HG03432 (cell line): ENCODE data around the gene EHHADH.

Experiments used
- ATAC-seq: cut with Tn5 transposase; IDR thresholded peaks from one replicate; pipeline ENCODE4 v1.9.1; 2021; ENCODE audit warnings: mild to moderate bottlenecking, moderate library complexity; ENCODE audit not compliant: unreplicated experiment

The EHHADH gene

DNA sequence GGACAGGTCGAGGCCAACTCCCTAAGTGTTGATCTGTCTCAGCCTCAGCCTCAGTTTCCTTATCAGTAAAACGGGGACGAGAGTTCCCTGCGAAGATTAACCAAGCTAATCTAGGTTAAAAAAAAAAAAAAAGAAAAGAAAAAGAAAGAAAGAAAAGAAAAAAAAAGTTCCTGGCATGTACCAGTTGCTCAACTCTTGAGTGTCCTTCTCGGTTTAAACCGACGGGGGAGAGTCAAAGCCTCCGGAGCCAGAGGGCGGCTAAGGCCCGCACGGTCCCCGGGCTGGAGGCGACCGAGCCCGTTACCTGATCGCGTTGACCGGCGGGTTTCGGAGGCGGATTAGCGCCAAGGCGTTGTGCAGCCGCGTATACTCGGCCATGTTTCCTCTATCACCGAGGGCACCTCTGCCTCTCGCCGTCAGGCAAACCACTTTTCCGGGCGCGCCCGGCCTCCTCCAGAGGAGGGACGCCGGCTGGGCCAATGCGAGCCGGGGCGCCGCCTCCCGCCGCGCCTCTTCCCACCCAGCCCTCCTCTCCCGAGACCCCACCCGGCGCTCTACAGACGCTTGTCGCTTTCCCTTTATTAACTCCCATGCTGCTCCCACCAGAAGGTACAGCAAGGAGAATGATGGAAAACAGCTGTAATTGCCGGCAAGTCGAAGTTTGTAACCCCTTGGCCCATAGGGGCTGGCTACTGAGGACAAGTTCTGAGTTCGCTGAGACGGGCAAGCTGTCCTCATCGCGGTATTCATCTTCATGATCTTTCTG, at the start of gene EHHADH:
EHHADH (minus strand) TSS at position 405 of the 766 bp plus-strand sequence; CDS start at position 378, 27 bp downstream.
- ATAC-seq = peak; percentile 53

DNA sequence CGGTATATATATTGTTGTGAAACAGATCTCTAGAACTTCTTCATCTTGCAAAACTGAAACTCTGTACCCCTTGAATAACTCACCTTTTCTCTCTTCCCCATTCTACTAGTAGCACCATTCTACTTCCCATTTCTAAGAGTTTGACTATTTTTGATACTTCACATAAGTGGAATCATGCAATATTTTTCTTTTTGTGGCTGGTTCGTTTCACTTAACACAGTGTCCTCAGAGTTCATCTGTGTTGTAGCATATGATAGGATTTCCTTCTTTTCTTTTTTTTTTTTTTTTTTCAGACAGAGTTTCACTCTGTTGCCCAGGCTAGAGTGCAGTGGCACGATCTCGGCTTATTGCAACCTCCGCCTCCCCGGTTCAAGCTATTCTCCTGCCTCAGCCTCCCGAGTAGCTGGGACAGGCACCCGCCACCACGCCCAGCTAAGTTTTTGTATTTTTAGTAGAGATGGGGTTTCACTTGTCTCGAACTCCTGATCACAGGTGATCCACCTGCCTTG, 46.1 kb upstream of the EHHADH start:
- ATAC-seq = peak; percentile 70

DNA sequence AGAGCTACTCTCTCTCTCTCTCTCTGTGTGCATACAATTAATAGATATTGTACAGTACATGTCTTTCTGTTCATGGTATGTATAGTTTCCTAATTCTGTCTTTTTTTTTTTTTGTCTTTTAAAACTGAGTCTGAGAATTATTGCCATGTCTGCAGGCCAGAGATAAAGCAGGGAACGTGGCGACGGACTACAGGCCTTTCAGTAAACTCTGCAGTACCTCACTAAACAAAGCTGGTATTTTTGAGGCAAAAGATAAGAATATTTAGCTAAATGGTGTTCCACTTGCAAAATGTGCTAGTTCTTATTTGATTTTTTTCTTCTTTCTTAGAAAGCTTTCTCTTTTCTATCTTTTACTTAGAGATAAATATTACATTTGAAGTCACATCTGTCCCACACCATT, 44.0 kb upstream of the EHHADH start:
- ATAC-seq = no peak

DNA sequence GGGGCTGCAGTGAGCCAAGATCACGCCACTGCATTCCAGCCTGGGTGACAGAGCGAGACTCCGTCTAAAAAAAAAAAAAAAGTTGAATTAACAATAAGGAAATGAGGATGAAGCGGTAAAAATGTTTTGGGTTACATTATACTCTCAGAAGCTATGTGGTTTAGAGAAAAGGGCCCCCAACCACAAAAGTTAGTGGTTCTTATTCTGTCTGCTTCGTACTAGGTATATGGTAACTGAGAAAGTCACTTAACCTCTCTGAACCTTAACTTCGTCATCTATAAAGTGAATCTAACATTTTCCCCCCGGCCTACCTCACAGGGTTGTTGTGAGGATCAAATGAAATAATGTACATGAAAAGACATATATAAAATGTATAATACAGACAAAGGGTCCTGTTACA, 38.4 kb upstream of the EHHADH start:
- no peak for ATAC-seq

DNA sequence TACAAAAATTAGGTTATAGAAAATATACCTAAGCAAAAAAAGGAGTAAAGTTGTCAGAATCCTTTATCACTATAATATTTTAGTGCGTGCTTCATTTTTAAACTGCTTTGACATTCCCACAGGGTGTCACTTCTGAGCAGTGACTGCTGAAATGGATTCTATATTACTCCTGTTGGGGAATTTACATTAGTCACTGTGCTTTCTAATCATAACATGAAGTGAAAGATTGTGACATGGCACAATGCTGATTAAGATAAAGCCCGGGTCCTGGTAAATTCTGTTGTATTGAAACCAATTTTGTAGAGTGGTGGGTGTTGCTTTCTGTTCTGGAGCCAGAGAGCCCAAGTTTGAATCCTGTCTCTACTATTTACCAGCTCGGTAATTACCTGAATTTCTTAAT, 36.4 kb upstream of the EHHADH start:
- no peak for ATAC-seq

DNA sequence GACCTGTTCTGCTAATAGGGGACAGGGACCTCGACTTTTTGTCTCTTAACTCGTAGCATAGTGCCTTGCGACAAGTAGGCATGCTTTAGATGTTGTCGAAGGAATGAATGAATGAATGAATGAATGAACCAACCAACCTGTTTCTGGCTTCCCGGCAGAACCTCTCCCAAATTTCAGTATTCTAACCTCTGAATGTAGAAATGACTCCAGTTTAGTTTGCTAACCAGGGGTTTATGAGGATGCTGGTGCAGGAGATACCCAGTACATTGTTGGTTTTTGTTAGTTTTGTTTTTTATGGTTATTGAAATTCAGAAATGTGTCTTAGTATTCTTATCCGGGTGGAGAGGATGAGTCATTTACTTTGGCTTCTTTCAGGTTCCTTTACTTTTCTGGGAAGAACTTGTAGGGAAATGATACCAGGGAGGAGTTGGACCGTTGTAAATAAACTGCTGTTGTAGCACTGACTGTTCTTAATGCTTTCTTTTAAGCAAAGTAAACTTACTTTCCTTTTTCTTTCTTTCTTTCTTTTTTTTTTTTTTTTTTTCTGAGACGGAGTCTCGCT, 29.6 kb upstream of the EHHADH start:
- no peak for ATAC-seq

DNA sequence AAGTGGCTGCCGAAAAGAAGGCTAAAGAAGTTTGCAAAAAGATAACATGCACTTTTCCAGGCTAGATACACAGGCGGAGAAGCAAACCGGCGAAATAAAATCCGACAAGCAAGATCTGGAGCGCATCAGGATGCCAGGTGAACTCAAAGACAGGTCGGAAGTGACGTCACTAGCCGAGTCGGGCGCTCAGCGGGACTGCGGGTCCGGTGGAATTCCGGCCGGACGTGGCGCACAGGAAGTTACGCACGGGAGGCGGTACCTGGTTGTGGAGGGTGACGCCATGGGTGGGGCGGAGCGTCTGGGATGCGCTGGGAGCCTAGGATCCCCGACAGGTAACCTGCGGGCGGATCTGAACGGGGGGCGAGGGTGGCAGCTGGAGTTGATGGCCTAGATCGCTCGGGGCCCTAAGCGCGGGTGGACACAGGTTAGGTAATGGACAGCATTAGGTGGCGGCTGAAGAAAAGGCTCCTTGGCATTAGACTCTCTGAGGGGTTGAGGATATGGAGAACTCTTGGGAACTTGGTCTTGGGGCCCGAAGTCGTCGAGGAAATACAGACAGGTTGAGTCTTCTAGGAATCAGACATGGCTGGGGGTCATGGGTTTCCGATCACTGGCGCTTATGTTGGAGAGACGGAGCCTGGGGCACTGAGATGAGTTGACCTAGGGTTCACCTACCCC, 29.0 kb upstream of the EHHADH start:
- peak; percentile 99 for ATAC-seq

DNA sequence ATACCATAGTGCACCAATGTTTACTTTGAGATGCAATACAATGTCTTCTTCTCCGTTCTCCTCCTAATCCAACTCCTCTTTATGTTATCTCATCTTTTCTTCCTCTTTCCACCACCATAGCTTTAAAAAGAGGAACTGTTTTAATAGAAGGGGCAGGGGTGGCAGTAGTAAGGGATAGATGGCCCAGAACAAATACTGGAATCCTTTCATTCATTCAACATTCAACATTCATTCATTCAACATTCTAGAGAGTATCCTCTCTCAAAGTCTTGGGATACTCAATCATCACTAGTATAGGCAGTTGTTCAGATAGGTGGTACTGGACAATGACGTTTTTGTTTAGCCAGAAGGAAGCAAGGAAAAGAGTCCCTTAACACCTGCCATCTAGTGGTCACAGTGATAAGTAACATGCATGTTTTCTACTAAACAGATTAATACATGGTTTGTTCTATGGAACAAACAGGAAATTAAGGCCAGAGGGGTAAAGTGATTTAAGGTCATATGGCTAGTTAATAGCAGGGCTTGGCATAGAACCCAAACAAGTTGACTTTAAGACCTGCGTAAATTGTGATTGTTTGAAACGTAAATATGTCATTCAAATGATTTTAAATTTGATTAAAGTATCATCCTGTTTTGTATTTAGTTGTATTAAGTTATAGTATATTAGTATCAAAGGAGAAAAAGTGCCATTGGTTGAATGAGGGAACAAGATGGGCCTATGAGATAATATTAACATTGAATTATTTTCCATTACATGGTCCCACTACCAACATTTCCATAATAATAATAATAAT, 26.9 kb upstream of the EHHADH start:
- ATAC-seq = no peak

DNA sequence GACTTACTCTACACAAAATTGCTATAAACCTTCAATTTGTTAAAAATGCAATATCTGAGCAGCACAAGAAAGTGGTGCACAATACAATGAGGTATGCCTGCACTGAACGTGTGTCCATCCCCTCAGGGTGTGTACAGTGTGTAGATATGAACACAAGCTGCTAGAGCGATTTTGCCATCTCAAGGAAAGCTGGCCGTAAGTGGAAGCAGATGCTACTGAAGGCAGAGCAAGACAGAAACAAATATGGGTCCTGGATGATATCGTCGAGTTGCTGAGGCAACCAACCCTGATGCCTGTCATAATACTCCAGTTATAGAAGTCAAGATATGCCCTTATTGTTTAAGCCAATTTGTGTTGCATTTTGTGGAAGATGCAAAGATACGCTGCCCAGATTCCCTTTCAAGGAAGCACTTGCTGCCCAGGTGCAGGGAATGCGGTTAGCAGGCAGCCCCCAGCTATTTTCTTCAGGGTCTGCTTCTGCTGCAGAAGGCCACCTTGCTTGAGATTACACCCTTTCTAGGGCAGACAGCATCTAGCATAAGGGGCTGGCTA, 25.8 kb upstream of the EHHADH start:
- no peak for ATAC-seq

DNA sequence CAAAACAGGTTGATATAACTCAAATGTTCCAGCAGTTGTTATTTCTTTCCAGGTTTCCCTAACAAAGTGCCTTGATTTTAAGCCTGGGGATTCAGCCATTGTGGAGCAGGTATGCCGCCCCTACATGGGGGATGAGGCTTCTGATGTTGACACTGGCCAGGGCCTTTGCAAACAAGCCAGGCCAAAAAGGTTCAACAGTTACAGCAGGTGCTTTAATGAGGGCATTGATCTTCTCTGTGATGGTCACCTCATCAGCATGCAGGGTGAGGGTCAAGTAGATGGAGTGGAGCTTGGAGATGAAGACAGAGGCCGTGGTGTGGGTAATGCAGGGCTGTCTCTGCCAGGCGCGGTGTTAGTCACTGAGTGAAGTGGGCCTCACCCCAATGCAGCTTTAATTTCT, 22.6 kb upstream of the EHHADH start:
- no peak for ATAC-seq

DNA sequence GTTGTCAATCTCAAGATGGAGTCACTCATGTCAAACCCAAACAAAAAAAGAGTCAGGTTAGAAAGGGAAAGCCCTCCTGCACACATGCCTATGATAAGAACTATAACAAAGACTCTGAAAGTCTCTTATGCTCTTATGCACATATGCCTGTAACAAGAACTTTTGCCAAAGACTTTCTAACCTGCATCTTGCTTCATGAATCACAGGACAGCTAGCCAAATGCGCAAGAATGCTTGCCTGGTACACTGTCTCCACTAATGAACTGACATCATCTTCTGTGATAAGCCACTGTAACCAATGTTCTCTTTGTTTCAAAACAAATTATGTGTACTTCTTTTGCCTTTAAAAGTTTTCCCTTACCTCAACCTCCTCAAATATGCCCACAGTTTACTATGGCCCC, 18.2 kb upstream of the EHHADH start:
- no peak for ATAC-seq

DNA sequence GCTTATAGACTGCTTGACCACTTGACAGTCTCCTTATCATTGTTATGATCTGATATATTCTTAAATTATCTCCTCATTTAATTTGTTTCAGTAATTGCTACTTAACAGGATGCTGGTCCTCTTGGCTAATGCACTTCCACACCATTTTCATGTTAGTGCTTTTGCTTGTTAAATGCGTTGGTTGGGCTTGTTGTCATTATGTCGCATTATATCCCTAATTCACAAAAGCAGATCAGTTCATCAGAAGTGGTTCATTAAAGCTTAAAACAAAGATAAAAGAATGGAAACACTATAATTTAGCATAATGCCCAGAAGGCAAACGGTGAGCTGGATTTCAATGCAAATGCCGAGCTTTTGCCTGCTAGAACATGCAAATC, 17.1 kb upstream of the EHHADH start:
- ATAC-seq = no peak

DNA sequence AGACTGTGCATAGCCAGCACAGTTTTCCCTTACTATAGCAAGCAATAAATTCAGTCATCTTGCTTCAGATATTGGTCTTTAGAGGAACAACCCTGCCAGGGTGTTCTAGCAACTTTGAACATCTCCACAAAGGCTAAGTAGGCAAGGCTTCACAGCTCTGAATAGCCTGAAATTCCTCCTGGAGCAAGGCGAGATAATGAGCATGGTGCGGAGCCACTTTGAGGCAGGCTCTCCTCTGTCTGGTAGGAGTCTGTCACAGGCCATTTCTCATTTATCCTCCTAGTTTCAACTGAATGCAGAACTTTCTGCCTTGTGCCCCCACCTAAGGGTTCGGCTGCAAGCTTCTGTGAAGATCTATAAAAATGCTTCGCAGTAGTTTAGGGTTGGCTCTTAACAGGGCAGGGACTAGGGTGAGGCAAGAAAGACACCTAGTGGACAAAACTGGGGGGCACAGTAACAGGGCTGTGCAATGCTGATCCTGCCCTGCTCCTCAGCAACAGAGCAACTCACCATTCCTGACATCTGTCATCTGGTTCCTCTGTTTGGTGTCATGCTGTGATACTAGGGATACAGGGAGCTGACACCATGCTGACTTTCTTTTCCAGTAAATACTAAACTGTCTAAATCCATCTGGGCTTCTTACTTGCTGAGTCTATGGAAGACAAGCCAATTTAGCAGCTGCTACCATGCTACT, 16.6 kb upstream of the EHHADH start:
- ATAC-seq = no peak

DNA sequence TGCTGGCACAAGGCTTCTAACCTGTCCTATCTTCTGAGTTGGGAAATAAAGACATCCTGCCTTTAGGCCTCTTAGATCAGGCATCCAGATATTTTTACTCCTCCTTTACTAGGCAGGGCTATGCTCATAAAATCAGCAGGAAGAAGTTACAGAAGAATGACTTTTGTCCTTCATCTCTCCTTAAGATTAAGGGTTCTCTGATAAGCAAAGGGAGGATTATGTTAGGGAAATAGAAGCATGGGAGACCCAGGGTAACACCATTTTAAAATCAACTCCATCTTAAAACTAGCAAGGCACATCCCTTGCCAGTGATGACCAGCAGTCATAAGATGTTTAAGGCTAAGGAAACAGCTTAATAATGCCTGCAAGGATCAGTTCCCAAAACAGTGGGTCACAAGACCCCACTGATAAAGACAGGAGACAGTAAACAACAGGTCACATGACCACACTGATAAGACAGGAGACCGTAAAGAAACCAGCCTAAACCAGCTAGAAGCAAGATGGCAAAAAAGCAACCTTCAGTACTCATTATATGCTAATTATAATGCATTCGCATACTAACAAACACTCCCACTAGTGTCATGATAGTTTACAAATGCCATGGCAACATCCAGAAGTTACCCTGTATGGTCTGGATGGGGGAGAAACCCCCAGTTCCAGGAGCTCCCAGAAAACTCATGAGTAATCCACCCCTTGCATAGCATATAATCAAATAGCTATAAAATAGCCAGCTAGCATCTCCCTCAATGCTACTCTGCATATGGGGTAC, 14.5 kb upstream of the EHHADH start:
- no peak for ATAC-seq

DNA sequence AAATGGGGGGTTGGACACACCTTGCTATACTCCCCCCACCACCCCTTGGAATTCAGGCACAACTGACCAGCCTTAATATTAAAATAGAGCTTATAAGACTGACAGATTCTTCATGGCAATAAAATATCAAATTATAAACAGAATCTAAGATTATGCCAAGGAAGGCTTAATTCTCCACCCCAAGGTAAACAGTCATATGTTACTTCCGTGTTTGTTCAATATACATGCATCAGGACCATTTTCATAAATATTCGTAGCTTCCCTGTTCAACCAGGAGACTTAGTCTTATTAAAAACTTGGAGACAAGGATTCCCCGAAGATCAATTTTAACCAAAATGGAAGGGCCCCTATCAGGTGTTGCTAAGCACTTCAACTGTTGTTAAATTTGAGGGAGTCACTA, 13.3 kb upstream of the EHHADH start:
- no peak for ATAC-seq

DNA sequence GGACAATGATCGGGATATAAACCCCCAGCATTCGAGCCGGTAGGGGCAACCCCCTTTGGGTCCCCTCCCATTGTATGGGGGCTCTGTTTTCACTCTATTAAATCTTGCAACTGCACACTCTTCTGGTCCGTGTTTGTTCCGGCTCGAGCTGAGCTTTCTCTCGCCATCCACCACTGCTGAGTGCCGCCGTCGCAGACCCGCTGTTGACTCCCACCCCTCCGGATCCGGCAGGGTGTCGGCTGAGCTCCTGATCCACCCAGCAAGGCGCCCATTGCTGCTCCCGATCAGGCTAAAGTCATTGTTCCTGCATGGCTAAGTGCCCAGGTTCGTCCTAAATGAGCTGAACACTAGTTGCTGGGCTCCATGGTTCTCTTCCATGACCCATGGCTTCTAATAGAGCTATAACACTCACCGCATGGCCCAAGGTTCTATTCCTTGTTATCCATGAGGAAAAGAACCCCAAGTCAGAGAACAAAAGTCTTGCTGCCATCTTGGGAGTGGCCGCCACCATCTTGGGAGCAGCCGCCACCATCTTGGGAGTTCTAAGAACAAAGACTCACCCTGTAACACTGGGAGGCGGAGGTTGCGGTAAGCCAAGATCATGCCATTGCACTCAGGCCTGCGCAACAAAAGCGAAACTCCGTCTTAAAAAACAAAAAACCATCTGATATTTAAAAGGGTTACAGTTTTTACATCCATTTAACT, 11.2 kb upstream of the EHHADH start:
- ATAC-seq = no peak

DNA sequence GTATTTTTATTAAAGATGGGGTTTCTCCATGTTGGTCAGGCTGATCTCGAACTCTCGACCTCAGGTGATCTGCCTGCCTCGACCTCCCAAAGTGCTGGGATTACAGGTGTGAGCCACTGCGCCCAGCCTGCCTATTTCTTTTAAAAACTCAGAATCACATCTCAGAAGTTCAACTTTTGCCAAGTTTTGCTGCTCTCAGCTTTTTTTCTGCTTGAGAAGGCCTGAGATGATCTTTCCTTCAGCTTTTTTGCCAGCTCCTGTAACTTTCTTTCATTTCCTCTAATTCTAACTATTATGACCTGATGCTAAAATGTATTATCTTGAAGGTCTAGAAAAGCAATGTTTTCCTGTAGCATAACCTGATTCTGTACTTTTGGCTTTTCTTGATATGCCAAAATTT, 9.6 kb upstream of the EHHADH start:
- no peak for ATAC-seq

DNA sequence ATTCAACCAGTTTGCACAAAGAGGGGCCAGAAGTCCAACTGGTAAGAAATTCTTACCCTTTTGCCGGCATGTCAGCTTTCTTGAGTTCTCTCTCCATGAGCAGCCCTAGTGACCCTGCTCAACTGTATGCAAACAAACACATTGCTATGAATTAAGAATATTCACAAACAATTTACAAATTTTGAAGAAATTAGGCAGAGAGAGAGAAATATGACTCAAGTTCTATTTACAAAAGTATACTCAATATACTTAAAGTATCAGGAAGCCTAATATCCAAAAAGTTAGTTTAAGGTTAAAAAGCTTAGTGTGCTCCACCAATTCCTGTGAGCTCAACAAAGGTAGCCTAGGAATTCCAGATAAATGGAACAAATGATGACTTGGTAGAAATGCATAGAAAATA, 3.5 kb upstream of the EHHADH start:
- no peak for ATAC-seq

DNA sequence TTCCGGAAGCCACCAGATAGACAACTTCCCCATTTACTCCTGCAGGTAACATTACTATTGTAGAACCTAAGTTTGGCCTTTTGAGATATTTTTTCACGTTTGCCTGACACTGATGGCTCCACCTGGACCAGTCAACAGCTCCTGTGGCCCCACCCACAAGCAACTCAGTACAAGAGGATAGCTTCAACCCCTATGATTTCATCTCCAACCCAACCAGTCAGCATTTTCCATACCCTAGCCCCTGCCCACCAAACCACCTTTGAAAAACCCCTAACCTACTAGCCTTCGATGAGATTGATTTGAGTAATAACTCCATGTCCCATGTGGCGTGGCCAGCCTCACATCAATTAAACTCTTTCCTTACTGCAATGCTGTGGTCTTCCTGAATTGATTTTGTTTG, 950 bp upstream of the EHHADH start:
- no peak for ATAC-seq
